ENCODE measurements around the gene NAALADL2. TPM values are rescaled to one million over a fixed set of nuclear protein-coding genes. Genes with fewer than 3 reads are reported as not detected.
"Not testable (repeated sequence)": the region's sequence is repeated elsewhere in the genome, so short reads cannot be mapped to it uniquely, and the experiment has no call there.

NAALADL2 gene
- total RNA-seq, 4 donors from 2014 or later: 0.85 to 6.3 (median 1.6) TPM

DNA sequence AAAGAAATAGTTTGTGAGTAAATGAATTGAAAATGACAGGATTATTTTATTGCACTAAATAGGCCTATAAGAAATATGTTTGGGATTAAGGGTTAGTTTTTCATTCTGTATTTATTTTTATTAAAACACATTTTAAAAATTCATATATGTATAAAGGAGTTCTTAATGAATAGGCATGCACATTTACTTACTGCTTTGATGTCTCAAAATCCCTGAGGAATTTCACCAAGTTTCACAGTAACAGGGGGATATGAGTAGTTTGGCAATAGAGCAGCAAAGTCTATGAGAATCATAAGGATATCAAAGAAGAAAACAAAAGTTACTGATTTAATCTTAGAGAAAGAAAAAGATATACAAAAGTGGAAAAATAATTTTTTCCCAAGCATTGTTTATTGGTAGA, 411.7 kb downstream of the NAALADL2 start:
- Histone ChIP-seq H3K4me3 (no peak overlapping the region), H3K27ac (no peak overlapping the region), H3K27me3 (no peaks in the 10 kb centered on the region), H3K4me1 (no peaks in the 10 kb centered on the region), H3K36me3 (no peaks in the 10 kb centered on the region), H3K9me3 (no peaks in the 10 kb centered on the region)
- DNase-seq: no peak
- TF ChIP-seq, protein P1, sequence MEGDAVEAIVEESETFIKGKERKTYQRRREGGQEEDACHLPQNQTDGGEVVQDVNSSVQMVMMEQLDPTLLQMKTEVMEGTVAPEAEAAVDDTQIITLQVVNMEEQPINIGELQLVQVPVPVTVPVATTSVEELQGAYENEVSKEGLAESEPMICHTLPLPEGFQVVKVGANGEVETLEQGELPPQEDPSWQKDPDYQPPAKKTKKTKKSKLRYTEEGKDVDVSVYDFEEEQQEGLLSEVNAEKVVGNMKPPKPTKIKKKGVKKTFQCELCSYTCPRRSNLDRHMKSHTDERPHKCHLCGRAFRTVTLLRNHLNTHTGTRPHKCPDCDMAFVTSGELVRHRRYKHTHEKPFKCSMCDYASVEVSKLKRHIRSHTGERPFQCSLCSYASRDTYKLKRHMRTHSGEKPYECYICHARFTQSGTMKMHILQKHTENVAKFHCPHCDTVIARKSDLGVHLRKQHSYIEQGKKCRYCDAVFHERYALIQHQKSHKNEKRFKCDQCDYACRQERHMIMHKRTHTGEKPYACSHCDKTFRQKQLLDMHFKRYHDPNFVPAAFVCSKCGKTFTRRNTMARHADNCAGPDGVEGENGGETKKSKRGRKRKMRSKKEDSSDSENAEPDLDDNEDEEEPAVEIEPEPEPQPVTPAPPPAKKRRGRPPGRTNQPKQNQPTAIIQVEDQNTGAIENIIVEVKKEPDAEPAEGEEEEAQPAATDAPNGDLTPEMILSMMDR (IDR thresholded peaks at IDR 0.05): no peak
- TF ChIP-seq POLR2A (IDR thresholded peaks at IDR 0.05): no peak
- intact Hi-C loops (cut with DNase I): no loop called here

DNA sequence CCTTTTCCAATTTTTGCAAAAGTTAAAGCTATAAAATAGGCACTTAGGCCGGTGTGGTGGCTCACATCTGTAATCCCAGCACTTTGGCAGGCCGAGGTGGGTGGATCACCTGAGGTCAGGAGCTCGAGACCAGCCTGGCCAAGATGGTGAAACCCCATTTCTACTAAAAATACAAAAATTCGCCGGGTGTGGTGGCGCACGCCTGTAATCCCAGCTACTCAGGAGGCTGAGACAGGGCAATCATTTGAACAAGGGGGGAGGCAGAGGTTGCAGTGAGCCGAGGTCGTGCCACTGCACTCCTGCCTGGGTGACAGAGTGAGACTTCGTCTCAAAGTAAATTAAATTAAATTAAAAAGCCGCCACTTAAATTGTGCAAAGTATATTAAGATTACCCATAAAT, 412.3 kb downstream of the NAALADL2 start:
- not testable (repeated sequence) for H3K27me3 ChIP-seq, DNase-seq, H3K9me3 ChIP-seq

DNA sequence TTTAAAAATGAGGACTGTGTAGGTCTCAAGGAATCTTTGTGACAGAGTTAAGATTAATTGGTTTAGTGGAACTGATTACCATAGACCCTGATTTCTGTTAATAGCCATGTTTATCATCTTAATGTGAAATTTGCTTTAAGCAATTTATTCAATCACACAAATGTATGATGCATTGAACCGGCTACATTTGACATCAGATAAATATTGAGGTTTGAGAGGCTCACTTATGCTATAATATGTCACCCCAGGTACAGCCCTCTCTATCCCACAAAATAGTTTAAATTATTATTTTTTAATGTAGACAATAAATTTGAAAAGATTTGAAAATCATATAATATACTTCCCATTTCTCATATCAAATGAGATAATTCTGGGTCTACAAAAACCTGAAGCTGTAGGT, 413.3 kb downstream of the NAALADL2 start:
- Histone ChIP-seq H3K9me3 (no peaks in the 10 kb centered on the region), H3K4me3 (no peak overlapping the region), H3K4me1 (no peaks in the 10 kb centered on the region), H3K27ac (no peak overlapping the region), H3K36me3 (no peaks in the 10 kb centered on the region), H3K27me3 (no peaks in the 10 kb centered on the region)
- TF ChIP-seq POLR2A (IDR thresholded peaks at IDR 0.05): no peak
- TF ChIP-seq, protein P1 (IDR thresholded peaks at IDR 0.05): no peak
- intact Hi-C loops (cut with DNase I): no loop called here
- WGBS, 2 donors: 91 to 93% methylated on average over 1 of the region's 1 CpG
- no peak for DNase-seq

More for the DNA sequence above, 412.3 kb downstream of the NAALADL2 start:
- H3K4me1 ChIP-seq; intact Hi-C loops (cut with DNase I); H3K4me3 ChIP-seq; H3K36me3 ChIP-seq; H3K27ac ChIP-seq: not testable (repeated sequence)
- WGBS, 2 donors: 85% methylated on average over 11 of the region's 11 CpGs

DNA sequence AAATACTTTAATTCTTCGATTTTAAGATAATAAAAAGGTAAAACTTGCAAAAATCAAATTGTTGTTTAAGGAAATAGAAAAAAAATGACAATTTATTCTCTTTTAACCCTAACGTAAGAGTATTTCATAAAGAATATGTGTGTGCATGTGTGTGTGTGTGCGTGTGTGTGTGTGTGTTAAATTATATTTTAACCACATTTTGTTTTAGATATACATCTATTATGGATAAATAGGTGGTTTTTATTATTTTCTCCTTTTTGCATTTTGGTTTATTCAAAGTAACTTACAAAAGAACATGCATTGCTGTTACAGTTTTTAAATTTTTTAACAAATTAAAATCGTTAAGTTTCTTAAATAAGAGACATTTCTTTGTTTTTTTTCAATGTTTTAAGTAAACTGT, 414.4 kb downstream of the NAALADL2 start:
- no peak for DNase-seq
- Histone ChIP-seq H3K9me3 (no peaks in the 10 kb centered on the region), H3K36me3 (no peaks in the 10 kb centered on the region), H3K4me3 (no peak overlapping the region), H3K27ac (no peak overlapping the region), H3K4me1 (no peaks in the 10 kb centered on the region), H3K27me3 (no peaks in the 10 kb centered on the region)
- intact Hi-C loops (cut with DNase I): no loop called here
- WGBS, 2 donors: 84 to 89% methylated on average over 4 of the region's 4 CpGs
- TF ChIP-seq, protein P1 (IDR thresholded peaks at IDR 0.05): no peak
- TF ChIP-seq POLR2A (IDR thresholded peaks at IDR 0.05): no peak

DNA sequence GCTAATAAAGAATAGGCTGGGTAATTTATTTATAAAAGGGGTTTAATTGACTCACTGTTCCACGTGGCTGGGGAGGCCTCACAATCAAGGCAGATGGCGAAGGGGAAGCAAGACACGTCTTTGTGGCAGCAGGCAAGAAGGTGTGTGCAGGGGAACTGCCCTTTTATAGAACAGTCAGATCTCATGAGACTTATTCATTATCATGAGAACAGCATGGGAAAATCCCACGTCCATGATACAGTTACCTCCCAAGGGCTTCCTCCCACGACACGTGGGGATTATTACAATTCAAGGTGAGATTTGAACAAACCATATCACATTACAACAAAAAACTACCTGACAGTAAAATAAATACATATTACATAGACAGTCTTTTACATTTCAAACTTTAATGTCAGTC, 414.9 kb downstream of the NAALADL2 start:
- no peak for DNase-seq
- Histone ChIP-seq H3K4me3 (no peak overlapping the region), H3K9me3 (no peaks in the 10 kb centered on the region), H3K27ac (no peak overlapping the region), H3K36me3 (no peaks in the 10 kb centered on the region), H3K27me3 (no peaks in the 10 kb centered on the region), H3K4me1 (no peaks in the 10 kb centered on the region)
- intact Hi-C loops (cut with DNase I): no loop called here
- TF ChIP-seq, protein P1 (IDR thresholded peaks at IDR 0.05): no peak
- no peak for TF ChIP-seq POLR2A (IDR thresholded peaks at IDR 0.05)
- WGBS, 2 donors: 43 to 55% methylated on average over 6 of the region's 6 CpGs

DNA sequence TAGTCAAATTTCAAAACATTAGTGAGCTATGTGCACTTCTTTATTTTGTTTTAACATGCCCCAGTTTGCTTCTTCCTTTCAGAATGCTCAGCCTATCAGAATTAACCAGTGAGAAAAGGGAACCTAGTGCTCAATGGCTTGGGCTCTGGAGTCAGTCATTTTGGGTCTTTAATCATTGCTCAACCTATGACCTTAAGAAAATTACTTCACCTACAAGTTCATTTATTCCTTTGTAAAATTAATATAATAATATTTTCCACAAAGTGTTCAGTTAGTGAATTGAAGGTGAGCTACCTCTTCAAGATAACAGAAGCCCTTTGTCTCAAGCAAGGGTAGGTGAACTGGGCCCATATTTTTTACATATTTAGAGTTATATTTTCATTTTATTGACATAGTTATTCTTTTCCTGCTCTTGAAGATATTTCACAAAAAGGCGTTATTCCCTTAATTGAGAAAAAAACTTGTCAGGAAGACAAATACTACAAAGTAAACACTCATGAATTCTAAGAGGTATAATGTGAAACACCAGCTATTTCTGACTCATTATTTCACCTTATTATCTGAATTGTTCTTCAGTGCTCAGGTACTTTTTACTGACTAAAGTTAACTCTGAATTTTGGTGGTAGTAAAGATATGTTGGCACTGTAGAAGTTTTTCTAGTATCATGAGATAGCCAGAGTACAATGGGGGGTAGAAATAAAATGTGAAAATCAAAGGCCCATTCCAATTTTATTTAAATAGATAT, 415.5 kb downstream of the NAALADL2 start:
- no peak for TF ChIP-seq POLR2A (IDR thresholded peaks at IDR 0.05)
- Histone ChIP-seq H3K9me3 (no peaks in the 10 kb centered on the region), H3K4me3 (no peak overlapping the region), H3K36me3 (no peaks in the 10 kb centered on the region), H3K27ac (no peak overlapping the region), H3K27me3 (no peaks in the 10 kb centered on the region), H3K4me1 (no peaks in the 10 kb centered on the region)
- WGBS, 2 donors: 53 to 55% methylated on average over 1 of the region's 1 CpG
- no peak for DNase-seq
- intact Hi-C loops (cut with DNase I): no loop called here
